H1 (cell line): ENCODE data around the gene HS6ST1. TPM values are rescaled to one million over a fixed set of nuclear protein-coding genes. Genes with fewer than 3 reads are reported as not detected.

Experiments
- ASH2L ChIP-seq: fragments of 200-600, 300-600 bp; sonication (generic); IDR thresholded peaks from one replicate; pipeline ENCODE4 v1.7.1; 2017; ENCODE audit warnings: low read length
- BRCA1 ChIP-seq: IDR thresholded peaks from 2 replicates; pipeline ENCODE4 v1.6.1; 2012; ENCODE audit warnings: low read depth, low read length, improper control_type of control experiment
- CBX8 ChIP-seq: fragments of 300-800, 300-1000 bp; sonication (generic); IDR thresholded peaks from 2 replicates; pipeline ENCODE4 v1.7.1; 2016; ENCODE audit warnings: low read depth, low read length, borderline replicate concordance
- JUND ChIP-seq: IDR thresholded peaks from 2 replicates; pipeline ENCODE4 v1.6.1; 2011; ENCODE audit warnings: mild to moderate bottlenecking, improper control_type of control experiment, low read length
- KDM5A ChIP-seq: fragments of 200-600 bp; IDR thresholded peaks from 2 replicates; pipeline ENCODE4 v1.7.1; 2012; ENCODE audit warnings: mild to moderate bottlenecking, low read length, inconsistent platforms, mixed read lengths
- NANOG ChIP-seq: IDR thresholded peaks from 2 replicates; pipeline ENCODE4 v1.6.1; 2011; ENCODE audit warnings: low read length, low read depth, mild to moderate bottlenecking, inconsistent platforms; ENCODE audit not compliant: insufficient read depth, poor library complexity, severe bottlenecking
- NRF1 ChIP-seq: IDR thresholded peaks from 2 replicates; pipeline ENCODE4 v1.6.1; 2011; ENCODE audit warnings: mild to moderate bottlenecking, low read depth, low read length, improper control_type of control experiment
- YY1 ChIP-seq: IDR thresholded peaks from 2 replicates; pipeline ENCODE4 v1.6.1; 2011; ENCODE audit warnings: low read depth, mild to moderate bottlenecking, low read length
- polyA plus RNA-seq, 7 experiments: library from polyadenylated mRNA; depleted of rRNA in 3 of 7; stranded (reverse) in 5 of 7; unstranded in 2 of 7; fragments of >200 nt in 5 of 7; fragments of 200-250 nt in 2 of 7; gene quantifications; 1 replicate in 5 of 7; 2 replicates in 1 of 7; 4 replicates in 1 of 7; pipeline versions ENCODE4 v1.2.1 to v1.2.3, GENCODE V29; 2011 to 2013; ENCODE audit warnings: missing spikeins in 2 of 7, mixed read lengths in 2 of 7
- total RNA-seq: library from RNA; stranded (reverse); fragmentation: NEBNext Ultra II Directional; extraction: Animal tissue kit (Norgen Biotek cat#: 25700); gene quantifications from 2 replicates; pipeline ENCODE4 v1.2.1, GENCODE V29; 2021
- TF ChIP-seq, protein P1 (sequence below): fragments of 300-600 bp; sonication (generic); IDR thresholded peaks from 2 replicates; pipeline ENCODE4 v1.7.1; 2012; ENCODE audit warnings: low read length, moderate library complexity, mild to moderate bottlenecking, inconsistent platforms; ENCODE audit not compliant: insufficient replicate concordance
- TF ChIP-seq, protein P2 (sequence below), 3 experiments: IDR thresholded peaks; 1 replicate in 2 of 3; 2 replicates in 1 of 3; pipeline versions ENCODE4 v1.5.1 to v1.6.1; 2011; ENCODE audit warnings: low read length in 3 of 3, mild to moderate bottlenecking in 3 of 3, inconsistent platforms in 2 of 3, low read depth in 1 of 3, moderate library complexity in 1 of 3; ENCODE audit not compliant: insufficient read depth in 1 of 3; ENCODE audit errors: control extremely low read depth in 1 of 3

Gene HS6ST1
- total and polyA plus RNA-seq, 2 of the 8 experiments (the other 6 are each of a cell fraction or from before 2014, with no cell fraction given): 37.4 to 74.6 TPM

GRCh38 chr2:128308284-128308731 lies 10.4 kb downstream of the HS6ST1 start (continued):
- TF ChIP-seq, protein P1, sequence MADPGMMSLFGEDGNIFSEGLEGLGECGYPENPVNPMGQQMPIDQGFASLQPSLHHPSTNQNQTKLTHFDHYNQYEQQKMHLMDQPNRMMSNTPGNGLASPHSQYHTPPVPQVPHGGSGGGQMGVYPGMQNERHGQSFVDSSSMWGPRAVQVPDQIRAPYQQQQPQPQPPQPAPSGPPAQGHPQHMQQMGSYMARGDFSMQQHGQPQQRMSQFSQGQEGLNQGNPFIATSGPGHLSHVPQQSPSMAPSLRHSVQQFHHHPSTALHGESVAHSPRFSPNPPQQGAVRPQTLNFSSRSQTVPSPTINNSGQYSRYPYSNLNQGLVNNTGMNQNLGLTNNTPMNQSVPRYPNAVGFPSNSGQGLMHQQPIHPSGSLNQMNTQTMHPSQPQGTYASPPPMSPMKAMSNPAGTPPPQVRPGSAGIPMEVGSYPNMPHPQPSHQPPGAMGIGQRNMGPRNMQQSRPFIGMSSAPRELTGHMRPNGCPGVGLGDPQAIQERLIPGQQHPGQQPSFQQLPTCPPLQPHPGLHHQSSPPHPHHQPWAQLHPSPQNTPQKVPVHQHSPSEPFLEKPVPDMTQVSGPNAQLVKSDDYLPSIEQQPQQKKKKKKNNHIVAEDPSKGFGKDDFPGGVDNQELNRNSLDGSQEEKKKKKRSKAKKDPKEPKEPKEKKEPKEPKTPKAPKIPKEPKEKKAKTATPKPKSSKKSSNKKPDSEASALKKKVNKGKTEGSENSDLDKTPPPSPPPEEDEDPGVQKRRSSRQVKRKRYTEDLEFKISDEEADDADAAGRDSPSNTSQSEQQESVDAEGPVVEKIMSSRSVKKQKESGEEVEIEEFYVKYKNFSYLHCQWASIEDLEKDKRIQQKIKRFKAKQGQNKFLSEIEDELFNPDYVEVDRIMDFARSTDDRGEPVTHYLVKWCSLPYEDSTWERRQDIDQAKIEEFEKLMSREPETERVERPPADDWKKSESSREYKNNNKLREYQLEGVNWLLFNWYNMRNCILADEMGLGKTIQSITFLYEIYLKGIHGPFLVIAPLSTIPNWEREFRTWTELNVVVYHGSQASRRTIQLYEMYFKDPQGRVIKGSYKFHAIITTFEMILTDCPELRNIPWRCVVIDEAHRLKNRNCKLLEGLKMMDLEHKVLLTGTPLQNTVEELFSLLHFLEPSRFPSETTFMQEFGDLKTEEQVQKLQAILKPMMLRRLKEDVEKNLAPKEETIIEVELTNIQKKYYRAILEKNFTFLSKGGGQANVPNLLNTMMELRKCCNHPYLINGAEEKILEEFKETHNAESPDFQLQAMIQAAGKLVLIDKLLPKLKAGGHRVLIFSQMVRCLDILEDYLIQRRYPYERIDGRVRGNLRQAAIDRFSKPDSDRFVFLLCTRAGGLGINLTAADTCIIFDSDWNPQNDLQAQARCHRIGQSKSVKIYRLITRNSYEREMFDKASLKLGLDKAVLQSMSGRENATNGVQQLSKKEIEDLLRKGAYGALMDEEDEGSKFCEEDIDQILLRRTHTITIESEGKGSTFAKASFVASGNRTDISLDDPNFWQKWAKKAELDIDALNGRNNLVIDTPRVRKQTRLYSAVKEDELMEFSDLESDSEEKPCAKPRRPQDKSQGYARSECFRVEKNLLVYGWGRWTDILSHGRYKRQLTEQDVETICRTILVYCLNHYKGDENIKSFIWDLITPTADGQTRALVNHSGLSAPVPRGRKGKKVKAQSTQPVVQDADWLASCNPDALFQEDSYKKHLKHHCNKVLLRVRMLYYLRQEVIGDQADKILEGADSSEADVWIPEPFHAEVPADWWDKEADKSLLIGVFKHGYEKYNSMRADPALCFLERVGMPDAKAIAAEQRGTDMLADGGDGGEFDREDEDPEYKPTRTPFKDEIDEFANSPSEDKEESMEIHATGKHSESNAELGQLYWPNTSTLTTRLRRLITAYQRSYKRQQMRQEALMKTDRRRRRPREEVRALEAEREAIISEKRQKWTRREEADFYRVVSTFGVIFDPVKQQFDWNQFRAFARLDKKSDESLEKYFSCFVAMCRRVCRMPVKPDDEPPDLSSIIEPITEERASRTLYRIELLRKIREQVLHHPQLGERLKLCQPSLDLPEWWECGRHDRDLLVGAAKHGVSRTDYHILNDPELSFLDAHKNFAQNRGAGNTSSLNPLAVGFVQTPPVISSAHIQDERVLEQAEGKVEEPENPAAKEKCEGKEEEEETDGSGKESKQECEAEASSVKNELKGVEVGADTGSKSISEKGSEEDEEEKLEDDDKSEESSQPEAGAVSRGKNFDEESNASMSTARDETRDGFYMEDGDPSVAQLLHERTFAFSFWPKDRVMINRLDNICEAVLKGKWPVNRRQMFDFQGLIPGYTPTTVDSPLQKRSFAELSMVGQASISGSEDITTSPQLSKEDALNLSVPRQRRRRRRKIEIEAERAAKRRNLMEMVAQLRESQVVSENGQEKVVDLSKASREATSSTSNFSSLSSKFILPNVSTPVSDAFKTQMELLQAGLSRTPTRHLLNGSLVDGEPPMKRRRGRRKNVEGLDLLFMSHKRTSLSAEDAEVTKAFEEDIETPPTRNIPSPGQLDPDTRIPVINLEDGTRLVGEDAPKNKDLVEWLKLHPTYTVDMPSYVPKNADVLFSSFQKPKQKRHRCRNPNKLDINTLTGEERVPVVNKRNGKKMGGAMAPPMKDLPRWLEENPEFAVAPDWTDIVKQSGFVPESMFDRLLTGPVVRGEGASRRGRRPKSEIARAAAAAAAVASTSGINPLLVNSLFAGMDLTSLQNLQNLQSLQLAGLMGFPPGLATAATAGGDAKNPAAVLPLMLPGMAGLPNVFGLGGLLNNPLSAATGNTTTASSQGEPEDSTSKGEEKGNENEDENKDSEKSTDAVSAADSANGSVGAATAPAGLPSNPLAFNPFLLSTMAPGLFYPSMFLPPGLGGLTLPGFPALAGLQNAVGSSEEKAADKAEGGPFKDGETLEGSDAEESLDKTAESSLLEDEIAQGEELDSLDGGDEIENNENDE: no peak
- TF ChIP-seq YY1 (no peak), NANOG (no peak), BRCA1 (no peak), NRF1 (no peak), KDM5A (no peak), ASH2L (no peak), CBX8 (no peak), JUND (no peak)
- TF ChIP-seq, protein P2, sequence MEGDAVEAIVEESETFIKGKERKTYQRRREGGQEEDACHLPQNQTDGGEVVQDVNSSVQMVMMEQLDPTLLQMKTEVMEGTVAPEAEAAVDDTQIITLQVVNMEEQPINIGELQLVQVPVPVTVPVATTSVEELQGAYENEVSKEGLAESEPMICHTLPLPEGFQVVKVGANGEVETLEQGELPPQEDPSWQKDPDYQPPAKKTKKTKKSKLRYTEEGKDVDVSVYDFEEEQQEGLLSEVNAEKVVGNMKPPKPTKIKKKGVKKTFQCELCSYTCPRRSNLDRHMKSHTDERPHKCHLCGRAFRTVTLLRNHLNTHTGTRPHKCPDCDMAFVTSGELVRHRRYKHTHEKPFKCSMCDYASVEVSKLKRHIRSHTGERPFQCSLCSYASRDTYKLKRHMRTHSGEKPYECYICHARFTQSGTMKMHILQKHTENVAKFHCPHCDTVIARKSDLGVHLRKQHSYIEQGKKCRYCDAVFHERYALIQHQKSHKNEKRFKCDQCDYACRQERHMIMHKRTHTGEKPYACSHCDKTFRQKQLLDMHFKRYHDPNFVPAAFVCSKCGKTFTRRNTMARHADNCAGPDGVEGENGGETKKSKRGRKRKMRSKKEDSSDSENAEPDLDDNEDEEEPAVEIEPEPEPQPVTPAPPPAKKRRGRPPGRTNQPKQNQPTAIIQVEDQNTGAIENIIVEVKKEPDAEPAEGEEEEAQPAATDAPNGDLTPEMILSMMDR (IDR thresholded peaks at IDR 0.05; ENCODE audit: control extremely low read depth in 1 of 3, insufficient read depth in 1 of 3, low read depth in 1 of 3, low read length in 3 of 3): no peak
